Measurements from ENCODE around the gene FGFR1OP2.
A peak's percentile ranks its signal among the peaks of the same experiment; 100 is the strongest.

FGFR1OP2 gene

GRCh38 chr12:26989873-26990272, 51.6 kb downstream of the FGFR1OP2 start:
- peak; percentile 5 to 53 for DNase-seq
- 100% methylated on average over 1 of the region's 4 CpGs for WGBS (ENCODE audit: extremely low coverage, insufficient coverage, insufficient read length)

GRCh38 chr12:26991826-26992225, 53.6 kb downstream of the FGFR1OP2 start:
- no peak overlapping the region for H2AFZ ChIP-seq (ENCODE audit: insufficient read depth, low read length, poor library complexity)
- H3K4me3 ChIP-seq (ENCODE audit: low read depth, low read length), result no peak overlapping the region
- no peaks in the 10 kb centered on the region for H3K9me3 ChIP-seq (ENCODE audit: insufficient read depth, low read depth, low read length)
- no peaks in the 10 kb centered on the region for H3K79me2 ChIP-seq (ENCODE audit: control insufficient read depth, insufficient read depth, low read length, poor library complexity)
- H3K18ac ChIP-seq (ENCODE audit: low read length), result no peak overlapping the region
- H2BK120ac ChIP-seq (ENCODE audit: insufficient read depth, low read length, poor library complexity), result no peak overlapping the region
- no peaks in the 10 kb centered on the region for H3K4me1 ChIP-seq (ENCODE audit: control insufficient read depth in 1 of 2, insufficient read depth in 2 of 2, low read length in 2 of 2)
- H3K14ac ChIP-seq (ENCODE audit: low read length), result no peak overlapping the region
- no peak overlapping the region for H3K23ac ChIP-seq (ENCODE audit: low read length)
- H3K27me3 ChIP-seq (ENCODE audit: insufficient read depth, low read length), result no peaks in the 10 kb centered on the region
- H3K4ac ChIP-seq (ENCODE audit: low read depth, low read length), result no peak overlapping the region
- no peak overlapping the region for H2AK5ac ChIP-seq (ENCODE audit: low read length)
- no CpG with 5 or more reads among the region's 4 CpGs for WGBS (ENCODE audit: extremely low coverage, insufficient coverage, insufficient read length)
- H4K8ac ChIP-seq (ENCODE audit: low read depth, low read length), result no peak overlapping the region
- H2BK5ac ChIP-seq (ENCODE audit: low read depth, low read length, poor library complexity), result no peak overlapping the region
- H3K79me1 ChIP-seq (ENCODE audit: low read length), result no peaks in the 10 kb centered on the region
- no peak for DNase-seq
- no peak overlapping the region for H3K4me2 ChIP-seq (ENCODE audit: low read length)
- no peak overlapping the region for H3K27ac ChIP-seq (ENCODE audit: low read depth, low read length)
- no peak overlapping the region for H3K9ac ChIP-seq (ENCODE audit: low read length)
- no peak overlapping the region for H4K12ac ChIP-seq (ENCODE audit: low read depth, low read length)
- H3K36me3 ChIP-seq (ENCODE audit: control insufficient read depth in 1 of 2, insufficient read depth in 2 of 2, low read length in 2 of 2), result peaks cover 2 to 3% of the 10 kb centered on the region in 2 experiments
- H2BK12ac ChIP-seq (ENCODE audit: low read length), result no peak overlapping the region
- H4K91ac ChIP-seq (ENCODE audit: low read depth, low read length), result no peak overlapping the region

More at GRCh38 chr12:26989873-26990272, 51.6 kb downstream of the FGFR1OP2 start:
- H3K4me2 ChIP-seq (ENCODE audit: low read length), result no peak overlapping the region
- H3K4me1 ChIP-seq (ENCODE audit: control insufficient read depth in 1 of 2, insufficient read depth in 2 of 2, low read length in 2 of 2), result no peaks in the 10 kb centered on the region
- no peak overlapping the region for H3K14ac ChIP-seq (ENCODE audit: low read length)
- peaks cover 2 to 3% of the 10 kb centered on the region in 2 experiments for H3K36me3 ChIP-seq (ENCODE audit: control insufficient read depth in 1 of 2, insufficient read depth in 2 of 2, low read length in 2 of 2)
- H3K27me3 ChIP-seq (ENCODE audit: insufficient read depth, low read length), result no peaks in the 10 kb centered on the region
- H3K9ac ChIP-seq (ENCODE audit: low read length), result no peak overlapping the region
- no peak overlapping the region for H2AK5ac ChIP-seq (ENCODE audit: low read length)
- no peak overlapping the region for H3K4ac ChIP-seq (ENCODE audit: low read depth, low read length)
- no peak overlapping the region for H2BK120ac ChIP-seq (ENCODE audit: insufficient read depth, low read length, poor library complexity)
- H2BK12ac ChIP-seq (ENCODE audit: low read length), result no peak overlapping the region
- H2AFZ ChIP-seq (ENCODE audit: insufficient read depth, low read length, poor library complexity), result no peak overlapping the region
- H2BK5ac ChIP-seq (ENCODE audit: low read depth, low read length, poor library complexity), result no peak overlapping the region
- no peak overlapping the region for H3K18ac ChIP-seq (ENCODE audit: low read length)
- H3K9me3 ChIP-seq (ENCODE audit: insufficient read depth, low read depth, low read length), result no peaks in the 10 kb centered on the region
- H4K12ac ChIP-seq (ENCODE audit: low read depth, low read length), result no peak overlapping the region
- H3K79me2 ChIP-seq (ENCODE audit: control insufficient read depth, insufficient read depth, low read length, poor library complexity), result no peaks in the 10 kb centered on the region
- no peak overlapping the region for H4K91ac ChIP-seq (ENCODE audit: low read depth, low read length)
- H4K8ac ChIP-seq (ENCODE audit: low read depth, low read length), result no peak overlapping the region
- no peak overlapping the region for H3K4me3 ChIP-seq (ENCODE audit: low read depth, low read length)
- no peaks in the 10 kb centered on the region for H3K79me1 ChIP-seq (ENCODE audit: low read length)
- H3K23ac ChIP-seq (ENCODE audit: low read length), result no peak overlapping the region
- H3K27ac ChIP-seq (ENCODE audit: low read depth, low read length), result no peak overlapping the region

DNA sequence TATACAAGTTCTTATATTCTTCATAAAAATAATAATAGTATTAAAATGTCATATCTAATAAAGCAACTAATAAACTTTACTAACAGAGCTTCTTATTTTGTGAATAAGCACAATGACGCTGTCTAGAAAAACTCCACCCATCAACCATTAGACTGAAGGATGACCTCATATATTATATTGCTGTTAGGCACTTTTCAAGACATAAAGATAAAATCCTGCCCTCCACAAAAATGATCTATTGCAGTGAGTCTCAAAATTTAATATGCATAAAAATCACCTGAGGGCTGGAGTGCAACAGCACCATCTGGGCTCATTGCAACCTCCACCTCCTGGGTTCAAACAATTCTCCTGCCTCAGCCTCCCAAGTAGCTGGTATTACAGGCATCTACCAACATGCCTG, 55.8 kb downstream of the FGFR1OP2 start:
- Histone ChIP-seq H3K36me3 (ENCODE audit: control insufficient read depth in 1 of 2, insufficient read depth in 2 of 2, low read length in 2 of 2) (peaks cover 0 to 2% of the 10 kb centered on the region in 2 experiments), H4K91ac (ENCODE audit: low read depth, low read length) (no peak overlapping the region), H2BK5ac (ENCODE audit: low read depth, low read length, poor library complexity) (no peak overlapping the region), H3K23ac (ENCODE audit: low read length) (no peak overlapping the region), H3K27me3 (ENCODE audit: insufficient read depth, low read length) (no peaks in the 10 kb centered on the region), H3K4ac (ENCODE audit: low read depth, low read length) (no peak overlapping the region), H3K79me1 (ENCODE audit: low read length) (no peaks in the 10 kb centered on the region), H3K27ac (ENCODE audit: low read depth, low read length) (no peak overlapping the region), H3K18ac (ENCODE audit: low read length) (no peak overlapping the region), H2BK120ac (ENCODE audit: insufficient read depth, low read length, poor library complexity) (no peak overlapping the region), H2BK12ac (ENCODE audit: low read length) (no peak overlapping the region), H3K4me2 (ENCODE audit: low read length) (no peak overlapping the region), H3K9me3 (ENCODE audit: insufficient read depth, low read depth, low read length) (no peaks in the 10 kb centered on the region), H4K8ac (ENCODE audit: low read depth, low read length) (no peak overlapping the region), H2AFZ (ENCODE audit: insufficient read depth, low read length, poor library complexity) (no peak overlapping the region), H3K4me3 (ENCODE audit: low read depth, low read length) (no peak overlapping the region), H4K12ac (ENCODE audit: low read depth, low read length) (no peak overlapping the region), H3K14ac (ENCODE audit: low read length) (no peak overlapping the region), H2AK5ac (ENCODE audit: low read length) (no peak overlapping the region), H3K79me2 (ENCODE audit: control insufficient read depth, insufficient read depth, low read length, poor library complexity) (no peaks in the 10 kb centered on the region), H3K9ac (ENCODE audit: low read length) (no peak overlapping the region), H3K4me1 (ENCODE audit: control insufficient read depth in 1 of 2, insufficient read depth in 2 of 2, low read length in 2 of 2) (no peaks in the 10 kb centered on the region)
- WGBS (ENCODE audit: extremely low coverage, insufficient coverage, insufficient read length), result no CpG with 5 or more reads among the region's 1 CpG
- no peak for DNase-seq

GRCh38 chr12:26995706-26996105, 57.4 kb downstream of the FGFR1OP2 start:
- WGBS (ENCODE audit: extremely low coverage, insufficient coverage, insufficient read length), result no CpG with 5 or more reads among the region's 2 CpGs

More at GRCh38 chr12:26995706-26996105, 57.4 kb downstream of the FGFR1OP2 start:
- Histone ChIP-seq H3K4me2 (ENCODE audit: low read length) (no peak overlapping the region), H3K4ac (ENCODE audit: low read depth, low read length) (no peak overlapping the region), H2AK5ac (ENCODE audit: low read length) (no peak overlapping the region), H2AFZ (ENCODE audit: insufficient read depth, low read length, poor library complexity) (no peak overlapping the region), H3K4me1 (ENCODE audit: control insufficient read depth in 1 of 2, insufficient read depth in 2 of 2, low read length in 2 of 2) (no peaks in the 10 kb centered on the region), H2BK120ac (ENCODE audit: insufficient read depth, low read length, poor library complexity) (no peak overlapping the region), H4K91ac (ENCODE audit: low read depth, low read length) (no peak overlapping the region), H3K27me3 (ENCODE audit: insufficient read depth, low read length) (no peaks in the 10 kb centered on the region), H3K23ac (ENCODE audit: low read length) (no peak overlapping the region), H4K8ac (ENCODE audit: low read depth, low read length) (no peak overlapping the region), H3K27ac (ENCODE audit: low read depth, low read length) (no peak overlapping the region), H3K18ac (ENCODE audit: low read length) (no peak overlapping the region), H3K79me2 (ENCODE audit: control insufficient read depth, insufficient read depth, low read length, poor library complexity) (no peaks in the 10 kb centered on the region), H3K14ac (ENCODE audit: low read length) (no peak overlapping the region), H3K36me3 (ENCODE audit: control insufficient read depth in 1 of 2, insufficient read depth in 2 of 2, low read length in 2 of 2) (no peaks in the 10 kb centered on the region), H3K79me1 (ENCODE audit: low read length) (no peaks in the 10 kb centered on the region), H4K12ac (ENCODE audit: low read depth, low read length) (no peak overlapping the region), H2BK5ac (ENCODE audit: low read depth, low read length, poor library complexity) (no peak overlapping the region), H3K9ac (ENCODE audit: low read length) (no peak overlapping the region), H3K4me3 (ENCODE audit: low read depth, low read length) (no peak overlapping the region), H3K9me3 (ENCODE audit: insufficient read depth, low read depth, low read length) (no peaks in the 10 kb centered on the region), H2BK12ac (ENCODE audit: low read length) (no peak overlapping the region)
- DNase-seq, result no peak
